GF-D8 (cell line): Measurements from ENCODE around the gene BHMT.
"Not testable (repeated sequence)": the region's sequence is repeated elsewhere in the genome, so short reads cannot be mapped to it uniquely, and the experiment has no call there.

Experiments used
- DNase-seq: peaks from one replicate; lab custom pipeline; 2025; lab: John Stamatoyannopoulos, UW

BHMT gene

GRCh38 chr5:79111960-79112702 lies 522 bp downstream of the BHMT start:
- DNase-seq = no peak

- no peak for DNase-seq
These were observed 1.1 kb downstream of the BHMT start for GRCh38 chr5:79112703-79113058.

- DNase-seq = no peak
These were observed 7.9 kb downstream of the BHMT start for GRCh38 chr5:79119486-79119885.

GRCh38 chr5:79120221-79120620 lies 8.6 kb downstream of the BHMT start:
- DNase-seq = no peak

GRCh38 chr5:79122973-79123372 lies 11.4 kb downstream of the BHMT start:
- DNase-seq = no peak

- no peak for DNase-seq
These were observed 13.0 kb downstream of the BHMT start for GRCh38 chr5:79124607-79125006.

- DNase-seq = no peak
These were observed 19.2 kb downstream of the BHMT start for GRCh38 chr5:79130781-79131180.

GRCh38 chr5:79133121-79133656 lies 21.6 kb downstream of the BHMT start:
- no peak for DNase-seq

- no peak for DNase-seq
These were observed 22.2 kb downstream of the BHMT start for GRCh38 chr5:79133657-79134451.

- DNase-seq = no peak
These were observed 24.4 kb downstream of the BHMT start for GRCh38 chr5:79135790-79136553.

GRCh38 chr5:79136618-79137017 lies 25.0 kb downstream of the BHMT start:
- DNase-seq = no peak

GRCh38 chr5:79140553-79140952 lies 28.9 kb downstream of the BHMT start:
- no peak for DNase-seq

- no peak for DNase-seq
These were observed 32.2 kb downstream of the BHMT start for GRCh38 chr5:79143684-79144379.

GRCh38 chr5:79147076-79147475 lies 35.5 kb downstream of the BHMT start:
- DNase-seq = no peak

- DNase-seq = no peak
These were observed 37.8 kb downstream of the BHMT start for GRCh38 chr5:79149433-79149832.

GRCh38 chr5:79151942-79152671 lies 40.5 kb downstream of the BHMT start:
- DNase-seq = no peak

- no peak for DNase-seq
These were observed 45.7 kb downstream of the BHMT start for GRCh38 chr5:79157305-79157704.

- DNase-seq = not testable (repeated sequence)
These were observed 50.0 kb downstream of the BHMT start for GRCh38 chr5:79161647-79162046.

- DNase-seq = no peak
These were observed 56.4 kb downstream of the BHMT start for GRCh38 chr5:79168031-79168430.

- DNase-seq = no peak
These were observed 59.1 kb downstream of the BHMT start for GRCh38 chr5:79170661-79171060.

GRCh38 chr5:79171635-79172245 lies 60.1 kb downstream of the BHMT start:
- no peak for DNase-seq
